H9 (cell line): Measurements from ENCODE around the gene FBXL16. TPM values are rescaled to one million over a fixed set of nuclear protein-coding genes. Genes with fewer than 3 reads are reported as not detected.

Source experiments
- DNase-seq: peaks from one replicate; pipeline ENCODE4 v3.0.0-alpha.2; 2017
- H2AFZ ChIP-seq: one replicate; pipeline ENCODE4 v1.6.1; 2013; ENCODE audit warnings: mild to moderate bottlenecking, low read length, control low read depth, moderate library complexity
- H2AK5ac ChIP-seq: 2 replicates; pipeline ENCODE4 v1.6.1; 2013; ENCODE audit warnings: low read length, control low read depth, mixed read lengths; ENCODE audit not compliant: insufficient read length
- H2BK120ac ChIP-seq: one replicate; pipeline ENCODE4 v1.6.1; 2013; ENCODE audit warnings: low read depth, mild to moderate bottlenecking, low read length, control low read depth, inconsistent platforms; ENCODE audit not compliant: poor library complexity, severe bottlenecking
- H2BK12ac ChIP-seq: 2 replicates; pipeline ENCODE4 v1.6.1; 2013; ENCODE audit warnings: low read length, control low read depth, mixed read lengths, low read depth; ENCODE audit not compliant: insufficient read length
- H2BK15ac ChIP-seq: 2 replicates; pipeline ENCODE4 v1.6.1; 2013; ENCODE audit warnings: low read depth, low read length, control low read depth
- H2BK20ac ChIP-seq: one replicate; pipeline ENCODE4 v1.6.1; 2013; ENCODE audit warnings: low read depth, mild to moderate bottlenecking, low read length, control low read depth, inconsistent platforms; ENCODE audit not compliant: poor library complexity, severe bottlenecking
- H2BK5ac ChIP-seq: 2 replicates; pipeline ENCODE4 v1.6.1; 2013; ENCODE audit warnings: low read length, control low read depth, mixed read lengths; ENCODE audit not compliant: insufficient read length
- H3K14ac ChIP-seq: 2 replicates; pipeline ENCODE4 v1.6.1; 2013; ENCODE audit warnings: low read length, control low read depth; ENCODE audit not compliant: insufficient read depth
- H3K18ac ChIP-seq: 2 replicates; pipeline ENCODE4 v1.6.1; 2013; ENCODE audit warnings: low read depth, mild to moderate bottlenecking, mixed read lengths, low read length, control low read depth; ENCODE audit not compliant: insufficient read length
- H3K23ac ChIP-seq: 2 replicates; pipeline ENCODE4 v1.6.1; 2013; ENCODE audit warnings: low read length, control low read depth, mixed read lengths, low read depth; ENCODE audit not compliant: insufficient read length
- H3K23me2 ChIP-seq: 2 replicates; pipeline ENCODE4 v1.6.1; 2013; ENCODE audit warnings: low read depth, mild to moderate bottlenecking, mixed read lengths, low read length, control low read depth; ENCODE audit not compliant: insufficient read length, poor library complexity, severe bottlenecking
- H3K27ac ChIP-seq: 2 replicates; pipeline ENCODE4 v1.5.1; 2013; ENCODE audit warnings: low read length, control low read depth, mixed read lengths, low read depth; ENCODE audit not compliant: insufficient read length
- H3K27me3 ChIP-seq: 2 replicates; pipeline ENCODE4 v1.6.1; 2013; ENCODE audit warnings: low read length, control low read depth, inconsistent platforms; ENCODE audit not compliant: insufficient read depth
- H3K4ac ChIP-seq: 2 replicates; pipeline ENCODE4 v1.6.1; 2013; ENCODE audit warnings: low read depth, mild to moderate bottlenecking, control low read depth, inconsistent platforms, low read length, moderate library complexity
- H3K4me1 ChIP-seq: 2 replicates; pipeline ENCODE4 v1.6.1; 2013; ENCODE audit warnings: low read length, control low read depth, inconsistent platforms; ENCODE audit not compliant: insufficient read depth
- H3K4me2 ChIP-seq: 2 replicates; pipeline ENCODE4 v1.6.1; 2013; ENCODE audit warnings: low read length, control low read depth, mixed read lengths; ENCODE audit not compliant: insufficient read length, insufficient read depth
- H3K56ac ChIP-seq: 2 replicates; pipeline ENCODE4 v1.6.1; 2013; ENCODE audit warnings: low read depth, mild to moderate bottlenecking, mixed read lengths, low read length, control low read depth; ENCODE audit not compliant: insufficient read length
- H3K79me1 ChIP-seq: 2 replicates; pipeline ENCODE4 v1.6.1; 2013; ENCODE audit warnings: low read depth, mild to moderate bottlenecking, moderate library complexity, low read length, control low read depth, inconsistent platforms; ENCODE audit not compliant: insufficient read depth, poor library complexity, severe bottlenecking
- H3K79me2 ChIP-seq: 2 replicates; pipeline ENCODE4 v1.6.1; 2013; ENCODE audit warnings: low read length, control low read depth, inconsistent platforms; ENCODE audit not compliant: insufficient read depth
- H3K9ac ChIP-seq: 2 replicates; pipeline ENCODE4 v1.6.1; 2013; ENCODE audit warnings: low read length, control low read depth, mixed read lengths; ENCODE audit not compliant: insufficient read length; ENCODE audit errors: extremely low read depth
- H3K9me3 ChIP-seq: one replicate; pipeline ENCODE4 v1.6.1; 2013; ENCODE audit warnings: low read depth, low read length, inconsistent platforms; ENCODE audit not compliant: control insufficient read depth
- H3T11ph ChIP-seq: one replicate; pipeline ENCODE4 v1.6.1; 2013; ENCODE audit warnings: mild to moderate bottlenecking, low read length, control low read depth, inconsistent platforms
- H4K20me1 ChIP-seq: one replicate; pipeline ENCODE4 v1.6.1; 2013; ENCODE audit not compliant: control insufficient read depth, insufficient read length, insufficient read depth
- H4K5ac ChIP-seq: 2 replicates; pipeline ENCODE4 v1.6.1; 2013; ENCODE audit warnings: low read depth, mild to moderate bottlenecking, mixed read lengths, low read length, control low read depth; ENCODE audit not compliant: insufficient read length
- H4K8ac ChIP-seq: replicated peaks from 2 replicates; pipeline ENCODE4 v1.6.1; 2013; ENCODE audit warnings: low read length, control low read depth, mixed read lengths, low read depth; ENCODE audit not compliant: insufficient read length
- H4K91ac ChIP-seq: 2 replicates; pipeline ENCODE4 v1.6.1; 2013; ENCODE audit warnings: low read depth, mild to moderate bottlenecking, moderate library complexity, mixed read lengths, low read length, control low read depth; ENCODE audit not compliant: insufficient read length
- H3K27ac Mint-ChIP-seq, 3 experiments: 2 replicates in 2 of 3; 3 replicates in 1 of 3; pipeline ENCODE4 v1.8.0; 2020 to 2021; ENCODE audit warnings: mixed read lengths in 3 of 3, mild to moderate bottlenecking in 1 of 3, moderate library complexity in 1 of 3
- H3K27me3 Mint-ChIP-seq: 2 replicates; pipeline ENCODE4 v1.8.0; 2021; ENCODE audit warnings: low read depth, mild to moderate bottlenecking, moderate library complexity, mixed read lengths
- H3K36me3 Mint-ChIP-seq, 3 experiments: 2 replicates in 2 of 3; 3 replicates in 1 of 3; pipeline ENCODE4 v1.8.0; 2020 to 2021; ENCODE audit warnings: low read depth in 3 of 3, mixed read lengths in 3 of 3; ENCODE audit not compliant: insufficient read depth in 1 of 3
- H3K4me1 Mint-ChIP-seq, 2 experiments: 2 replicates each; pipeline ENCODE4 v1.8.0; 2020; ENCODE audit warnings: mixed read lengths in 2 of 2
- H3K4me3 Mint-ChIP-seq, 2 experiments: 2 replicates in 1 of 2; 3 replicates in 1 of 2; pipeline ENCODE4 v1.8.0; 2020 to 2021; ENCODE audit warnings: mild to moderate bottlenecking in 2 of 2, mixed read lengths in 2 of 2, moderate library complexity in 1 of 2
- H3K9me3 Mint-ChIP-seq, 2 experiments: 2 replicates in 1 of 2; 3 replicates in 1 of 2; pipeline ENCODE4 v1.8.0; 2020; ENCODE audit warnings: mild to moderate bottlenecking in 2 of 2, mixed read lengths in 2 of 2, moderate library complexity in 1 of 2
- CTCF ChIP-seq: fragments of 200-600 bp; sonication (generic); conservative IDR thresholded peaks from 3 replicates; pipeline ENCODE4 v1.8.0; 2021; ENCODE audit warnings: antibody characterized with exemption, mild to moderate bottlenecking
- WGBS: extraction: QIAGEN DNeasy Blood & Tissue Kit; methylation state at CpG from one replicate; pipeline ENCODE4 v1.1.7; 2013; ENCODE audit warnings: missing lambda C conversion rate, low lambda C conversion rate, mixed read lengths; ENCODE audit not compliant: insufficient read length; ENCODE audit errors: extremely low coverage; 5-methylcytosine and 5-hydroxymethylcytosine counted together
- total RNA-seq: library from RNA; stranded (reverse); gene quantifications from 2 replicates; pipeline ENCODE4 v1.2.1, GENCODE V29; 2021

FBXL16 gene
- total RNA-seq, 1 experiment from 2014 or later = 9.6 TPM

DNA sequence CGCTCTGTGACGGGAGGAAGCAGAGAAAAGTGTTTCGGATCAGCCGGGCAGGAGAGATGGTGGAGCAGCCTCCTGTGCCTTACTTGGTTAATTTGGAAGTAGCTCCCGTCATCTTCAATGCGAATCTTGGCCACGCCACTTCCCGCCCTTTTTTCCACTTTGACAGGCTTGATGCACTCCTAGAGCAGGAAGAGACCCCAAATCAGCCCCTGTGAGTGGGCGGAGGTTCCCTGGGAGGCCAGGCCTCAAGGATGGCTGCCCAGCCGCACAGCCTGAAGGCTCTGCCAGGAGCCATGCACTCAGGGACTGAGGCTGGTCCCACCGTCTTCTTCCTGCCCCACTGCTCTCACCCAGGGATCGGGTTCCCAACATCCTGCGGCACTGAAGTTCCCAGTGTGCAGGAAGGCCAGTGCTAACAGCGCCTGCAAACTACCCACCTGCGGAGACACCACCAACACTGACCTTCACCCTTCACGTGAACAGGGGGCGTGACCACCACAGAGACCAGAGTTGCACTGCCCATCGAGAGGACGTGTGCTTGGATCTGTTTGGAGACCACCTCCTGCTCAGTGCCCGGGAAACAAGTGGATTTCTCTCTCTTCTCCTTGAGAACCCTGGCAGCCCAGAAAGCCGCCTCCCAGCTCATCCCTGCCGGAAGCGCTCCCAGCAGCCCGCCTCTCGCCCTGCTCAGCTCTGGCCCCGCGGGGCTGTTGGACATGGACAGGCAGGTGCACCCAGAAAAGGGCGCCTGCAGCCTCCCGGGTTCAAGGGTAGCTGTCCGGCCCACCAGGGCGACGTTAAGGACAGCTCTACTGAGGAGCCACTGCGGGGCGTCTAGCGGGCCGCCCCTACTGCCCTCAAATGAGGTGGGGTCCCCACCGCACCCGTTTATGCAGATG, 34.2 kb upstream of the FBXL16 start:
- H3K27me3 ChIP-seq = no peaks in the 10 kb centered on the region
- no peak overlapping the region for H2AFZ ChIP-seq
- peaks cover 10% of the 10 kb centered on the region for H3K23me2 ChIP-seq
- Mint-ChIP-seq H3K9me3 (no peaks in the 10 kb centered on the region), H3K36me3 (peaks cover 5 to 24% (median 24%) of the 10 kb centered on the region in 3 experiments; a peak in 6 of 7 replicates), H3K4me3 (peak overlapping the region; percentile 75 to 84), H3K4me1 (peaks cover 9 to 13% of the 10 kb centered on the region in 2 experiments), H3K27ac (no peak overlapping the region), H3K27me3 (no peaks in the 10 kb centered on the region)
- no peak overlapping the region for H3K18ac ChIP-seq
- H3T11ph ChIP-seq = no peak overlapping the region
- no peak overlapping the region for H2BK5ac ChIP-seq
- no peak overlapping the region for H2BK120ac ChIP-seq
- H2AK5ac ChIP-seq = no peak overlapping the region
- H3K79me2 ChIP-seq = no peaks in the 10 kb centered on the region
- H3K9me3 ChIP-seq = no peaks in the 10 kb centered on the region
- no peak for TF ChIP-seq CTCF
- no peak overlapping the region for H3K4ac ChIP-seq
- no peak for DNase-seq
- no peak overlapping the region for H3K23ac ChIP-seq
- H2BK20ac ChIP-seq = no peak overlapping the region
- H3K4me2 ChIP-seq = peak overlapping the region; percentile 55
- peak overlapping the region; percentile 27 for H3K9ac ChIP-seq
- no peak overlapping the region for H3K27ac ChIP-seq
- H3K56ac ChIP-seq = no peak overlapping the region
- no peak overlapping the region for H2BK12ac ChIP-seq
- no peaks in the 10 kb centered on the region for H3K79me1 ChIP-seq
- no peak overlapping the region for H4K5ac ChIP-seq
- no peak overlapping the region for H4K8ac ChIP-seq
- no CpG with 5 or more reads among the region's 38 CpGs for WGBS
- H2BK15ac ChIP-seq = no peak overlapping the region
- no peaks in the 10 kb centered on the region for H4K20me1 ChIP-seq
- H3K4me1 ChIP-seq = peaks cover 2% of the 10 kb centered on the region; the same call in 1 of the 2 replicates
- 0 out of 2 replicates have a peak overlapping the region, but pooled peaks have one; percentile 16 for H3K14ac ChIP-seq
- H4K91ac ChIP-seq = no peak overlapping the region
